Ishikawa (cell line): ENCODE results near the gene KIF26B.

Experiments
- CEBPB ChIP-seq: IDR thresholded peaks from 2 replicates; pipeline ENCODE4 v1.6.1; 2012
- CREB1 ChIP-seq: IDR thresholded peaks from 2 replicates; pipeline ENCODE4 v1.6.1; 2012; ENCODE audit warnings: low read depth
- EGR1 ChIP-seq: IDR thresholded peaks from 2 replicates; pipeline ENCODE4 v1.6.1; 2012
- EP300 ChIP-seq: IDR thresholded peaks from 2 replicates; pipeline ENCODE4 v1.6.1; 2012; ENCODE audit warnings: borderline replicate concordance
- FOXM1 ChIP-seq: IDR thresholded peaks from 2 replicates; pipeline ENCODE4 v1.6.1; 2012; ENCODE audit warnings: low read depth, borderline replicate concordance
- NFIC ChIP-seq: IDR thresholded peaks from 2 replicates; pipeline ENCODE4 v1.6.1; 2012
- RAD21 ChIP-seq: IDR thresholded peaks from 2 replicates; pipeline ENCODE4 v1.6.1; 2012; ENCODE audit warnings: low read depth
- TAF1 ChIP-seq: IDR thresholded peaks from 2 replicates; pipeline ENCODE4 v1.6.1; 2012; ENCODE audit warnings: low read depth, mild to moderate bottlenecking
- TCF12 ChIP-seq: IDR thresholded peaks from 2 replicates; pipeline ENCODE4 v1.6.1; 2012; ENCODE audit warnings: low read depth
- TEAD4 ChIP-seq: IDR thresholded peaks from 2 replicates; pipeline ENCODE4 v1.6.1; 2012
- USF1 ChIP-seq: IDR thresholded peaks from 2 replicates; pipeline ENCODE4 v1.6.1; 2012
- YY1 ChIP-seq: IDR thresholded peaks from 2 replicates; pipeline ENCODE4 v1.6.1; 2012; ENCODE audit warnings: low read depth
- ZBTB7A ChIP-seq: IDR thresholded peaks from 2 replicates; pipeline ENCODE4 v1.6.1; 2012; ENCODE audit warnings: low read depth
- TF ChIP-seq, protein P1 (sequence below): IDR thresholded peaks from 2 replicates; pipeline ENCODE4 v1.6.1; 2012; ENCODE audit warnings: low read depth, mild to moderate bottlenecking
- TF ChIP-seq, protein P2 (sequence below): IDR thresholded peaks from 2 replicates; pipeline ENCODE4 v1.6.1; 2012

Gene KIF26B

DNA sequence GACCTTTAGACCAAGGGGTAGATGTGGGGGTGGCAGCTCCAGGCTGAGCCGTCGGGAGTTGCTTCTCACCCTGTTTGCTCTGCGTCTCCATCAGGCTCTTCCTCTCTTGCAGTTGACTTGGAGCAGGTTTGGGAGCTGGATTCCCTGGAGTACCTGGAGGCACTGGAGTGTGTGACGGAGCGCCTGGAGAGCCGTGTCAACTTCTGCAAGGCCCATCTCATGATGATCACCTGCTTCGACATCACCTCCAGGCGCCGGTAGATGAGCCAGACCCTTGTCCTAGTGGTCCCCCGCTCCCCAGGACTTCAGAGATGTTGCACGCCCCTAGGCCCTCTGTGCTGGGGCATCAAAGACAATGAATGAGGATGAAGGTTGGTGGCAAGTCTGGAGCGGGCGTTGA, 547.6 kb downstream of the KIF26B start:
- no peak for TF ChIP-seq TCF12
- no peak for TF ChIP-seq NFIC
- TF ChIP-seq USF1: no peak
- no peak for TF ChIP-seq YY1
- no peak for TF ChIP-seq RAD21
- no peak for TF ChIP-seq FOXM1
- TF ChIP-seq EP300: no peak

- TF ChIP-seq FOXM1: no peak
- no peak for TF ChIP-seq RAD21
- TF ChIP-seq YY1: no peak
- no peak for TF ChIP-seq ZBTB7A
- no peak for TF ChIP-seq TCF12
- TF ChIP-seq CEBPB: no peak
- TF ChIP-seq USF1: no peak
- no peak for TF ChIP-seq EGR1
- TF ChIP-seq TAF1: no peak
Measured at GRCh38 chr1:245704341-245704740, 549.6 kb downstream of the KIF26B start.

- TF ChIP-seq TCF12 (no peak), USF1 (no peak)
Measured at GRCh38 chr1:245704765-245705164, 550.0 kb downstream of the KIF26B start.

DNA sequence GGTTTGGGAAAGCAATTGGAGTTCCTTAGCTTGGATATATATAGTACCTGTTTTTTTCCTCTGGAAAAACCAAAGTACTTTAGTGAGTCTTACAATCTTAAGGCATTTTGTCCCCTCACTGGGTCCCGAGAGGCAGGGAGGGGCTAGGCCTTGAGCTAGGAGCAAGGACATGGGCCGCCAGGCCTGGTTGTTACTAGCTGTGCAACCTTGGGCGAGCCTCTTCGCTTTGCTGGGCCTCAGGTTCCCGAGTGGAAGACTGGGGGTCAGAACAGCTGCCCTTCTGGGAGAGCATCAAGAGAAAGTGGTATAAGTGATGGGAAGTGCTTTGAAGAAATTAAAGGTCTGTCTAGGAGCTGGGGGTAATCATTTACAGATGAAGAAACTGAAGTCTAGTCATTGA, 553.2 kb downstream of the KIF26B start:
- TF ChIP-seq FOXM1: no peak

DNA sequence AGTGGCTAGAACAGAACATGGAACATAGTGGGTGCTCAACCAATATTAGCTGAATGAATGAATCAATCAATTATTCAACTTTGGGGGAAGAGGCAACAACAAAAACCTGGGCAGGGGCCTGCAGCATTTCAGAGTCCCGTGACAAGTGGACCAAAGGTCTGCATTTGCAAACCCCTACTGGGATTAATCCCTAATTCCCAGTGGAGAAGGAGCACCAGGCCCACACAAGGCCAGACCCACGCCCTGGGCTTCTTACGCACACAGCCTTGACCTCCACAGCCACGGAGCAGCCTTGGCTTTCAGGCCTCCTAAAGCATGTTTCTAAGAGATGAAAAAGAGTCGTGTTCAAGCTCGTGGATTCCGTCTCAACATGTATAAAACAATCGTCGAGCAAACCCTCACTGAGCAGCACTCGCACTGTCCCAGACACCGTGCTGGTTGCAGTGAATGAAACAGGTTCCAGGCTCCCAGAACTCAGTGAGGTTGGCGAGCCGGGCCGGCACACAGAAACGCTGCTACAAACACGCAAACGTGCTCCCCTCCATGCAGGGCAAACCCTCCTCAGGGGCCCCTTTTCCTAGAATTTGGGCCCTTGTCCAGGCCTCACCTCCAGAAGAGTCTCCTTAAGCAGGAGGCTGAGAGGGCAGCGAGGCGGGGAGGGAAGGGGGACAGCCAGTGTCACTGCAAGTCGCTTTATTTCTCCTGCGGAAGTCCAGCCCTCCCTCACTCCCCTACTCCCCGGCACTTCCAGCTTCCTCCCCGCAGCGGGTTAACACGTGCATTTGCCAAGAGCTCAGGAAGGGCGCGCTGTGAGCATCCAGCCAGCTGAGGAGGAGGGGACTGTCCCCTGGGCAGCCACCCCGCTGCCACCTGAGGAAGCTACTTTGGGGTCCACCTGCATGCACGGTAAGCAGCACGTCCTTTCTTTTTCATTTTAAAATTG, 556.4 kb downstream of the KIF26B start:
- no peak for TF ChIP-seq ZBTB7A
- no peak for TF ChIP-seq CEBPB
- TF ChIP-seq USF1: no peak
- TF ChIP-seq RAD21: no peak
- TF ChIP-seq, protein P1, sequence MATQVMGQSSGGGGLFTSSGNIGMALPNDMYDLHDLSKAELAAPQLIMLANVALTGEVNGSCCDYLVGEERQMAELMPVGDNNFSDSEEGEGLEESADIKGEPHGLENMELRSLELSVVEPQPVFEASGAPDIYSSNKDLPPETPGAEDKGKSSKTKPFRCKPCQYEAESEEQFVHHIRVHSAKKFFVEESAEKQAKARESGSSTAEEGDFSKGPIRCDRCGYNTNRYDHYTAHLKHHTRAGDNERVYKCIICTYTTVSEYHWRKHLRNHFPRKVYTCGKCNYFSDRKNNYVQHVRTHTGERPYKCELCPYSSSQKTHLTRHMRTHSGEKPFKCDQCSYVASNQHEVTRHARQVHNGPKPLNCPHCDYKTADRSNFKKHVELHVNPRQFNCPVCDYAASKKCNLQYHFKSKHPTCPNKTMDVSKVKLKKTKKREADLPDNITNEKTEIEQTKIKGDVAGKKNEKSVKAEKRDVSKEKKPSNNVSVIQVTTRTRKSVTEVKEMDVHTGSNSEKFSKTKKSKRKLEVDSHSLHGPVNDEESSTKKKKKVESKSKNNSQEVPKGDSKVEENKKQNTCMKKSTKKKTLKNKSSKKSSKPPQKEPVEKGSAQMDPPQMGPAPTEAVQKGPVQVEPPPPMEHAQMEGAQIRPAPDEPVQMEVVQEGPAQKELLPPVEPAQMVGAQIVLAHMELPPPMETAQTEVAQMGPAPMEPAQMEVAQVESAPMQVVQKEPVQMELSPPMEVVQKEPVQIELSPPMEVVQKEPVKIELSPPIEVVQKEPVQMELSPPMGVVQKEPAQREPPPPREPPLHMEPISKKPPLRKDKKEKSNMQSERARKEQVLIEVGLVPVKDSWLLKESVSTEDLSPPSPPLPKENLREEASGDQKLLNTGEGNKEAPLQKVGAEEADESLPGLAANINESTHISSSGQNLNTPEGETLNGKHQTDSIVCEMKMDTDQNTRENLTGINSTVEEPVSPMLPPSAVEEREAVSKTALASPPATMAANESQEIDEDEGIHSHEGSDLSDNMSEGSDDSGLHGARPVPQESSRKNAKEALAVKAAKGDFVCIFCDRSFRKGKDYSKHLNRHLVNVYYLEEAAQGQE: no peak

- 0 out of 2 replicates have a peak, but pooled peaks have one; percentile 4 for TF ChIP-seq RAD21
- no peak; the same call in 1 of the 2 replicates for TF ChIP-seq TCF12
Measured at GRCh38 chr1:245715291-245715701, 560.5 kb downstream of the KIF26B start.

DNA sequence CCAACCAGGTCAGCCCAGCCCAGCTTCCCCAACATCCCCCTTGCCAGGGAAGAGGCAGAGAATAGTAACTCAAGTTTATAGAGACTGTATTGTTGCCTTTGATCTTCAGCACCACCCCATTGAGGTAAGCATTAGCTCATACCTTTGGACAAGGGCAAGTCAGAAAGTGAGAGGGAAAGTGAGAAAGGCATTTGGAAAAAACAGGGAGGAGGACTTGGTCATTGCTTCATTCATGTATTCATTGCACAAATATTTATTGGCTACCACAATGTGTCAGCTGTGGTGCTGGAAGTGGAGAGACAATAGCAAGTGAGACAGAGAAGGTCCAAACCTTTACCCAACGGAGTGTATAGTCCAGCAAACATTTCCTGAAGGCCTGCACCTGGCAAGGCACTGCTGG, 561.2 kb downstream of the KIF26B start:
- TF ChIP-seq EP300 (peak; percentile 53; the same call in 1 of the 2 replicates), USF1 (no peak), EGR1 (no peak), NFIC (peak; percentile 48; the same call in 1 of the 2 replicates), TAF1 (no peak), ZBTB7A (no peak), FOXM1 (no peak), YY1 (no peak), CEBPB (peak; percentile 65), CREB1 (no peak), TEAD4 (peak; percentile 63; the same call in 1 of the 2 replicates), RAD21 (no peak), TCF12 (0 out of 2 replicates have a peak, but pooled peaks have one; percentile 45)
- TF ChIP-seq, protein P1: no peak
- TF ChIP-seq, protein P2, sequence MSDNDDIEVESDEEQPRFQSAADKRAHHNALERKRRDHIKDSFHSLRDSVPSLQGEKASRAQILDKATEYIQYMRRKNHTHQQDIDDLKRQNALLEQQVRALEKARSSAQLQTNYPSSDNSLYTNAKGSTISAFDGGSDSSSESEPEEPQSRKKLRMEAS: no peak
